Activated naive CD8-positive, alpha-beta T cell treated with anti-CD3 and anti-CD28 coated beads, Interleukin-2, amount 10 ng/mL, durations not matched to agents 7 days and 5 days (primary cell): Measurements from ENCODE around the gene ANAPC7. TPM values are rescaled to one million over a fixed set of nuclear protein-coding genes. Genes with fewer than 3 reads are reported as not detected.
A peak's percentile ranks its signal among the peaks of the same experiment; 100 is the strongest.
"Not testable (repeated sequence)": the region's sequence is repeated elsewhere in the genome, so short reads cannot be mapped to it uniquely, and the experiment has no call there.

Experiments used
- ATAC-seq: fragments of 150-1000 bp; cut with Tn5 transposase; one replicate; pipeline ENCODE4 v1.10.0; 2021; ENCODE audit warnings: low read depth, moderate library complexity
- POLR2A ChIA-PET: fragments of 350-600 bp; sonication (Branson Sonifier 250); formaldehyde crosslinking; loops from one replicate; lab custom pipeline; 2021; ENCODE audit warnings: antibody characterized with exemption; lab: Charles Lee
- DNase-seq: peaks from one replicate; pipeline ENCODE4 v3.0.0; 2021
- H3K27ac Mint-ChIP-seq: one replicate; pipeline ENCODE4 v1.8.0; 2022; ENCODE audit warnings: mild to moderate bottlenecking, mixed read lengths
- H3K27me3 Mint-ChIP-seq: one replicate; pipeline ENCODE4 v1.8.0; 2022; ENCODE audit warnings: mild to moderate bottlenecking, moderate library complexity, mixed read lengths
- H3K36me3 Mint-ChIP-seq: one replicate; pipeline ENCODE4 v1.8.0; 2021; ENCODE audit warnings: mild to moderate bottlenecking, mixed read lengths
- H3K4me1 Mint-ChIP-seq: one replicate; pipeline ENCODE4 v1.8.0; 2021; ENCODE audit warnings: mixed read lengths
- H3K4me3 Mint-ChIP-seq: one replicate; pipeline ENCODE4 v1.8.0; 2022; ENCODE audit warnings: mild to moderate bottlenecking, moderate library complexity, mixed read lengths
- H3K9me3 Mint-ChIP-seq: one replicate; pipeline ENCODE4 v1.8.0; 2021; ENCODE audit warnings: mixed read lengths
- total RNA-seq, 2 experiments: library from RNA; stranded (reverse); gene quantifications; one replicate each; pipeline ENCODE4 v1.2.3, GENCODE V29; 2021

Gene ANAPC7, protein sequence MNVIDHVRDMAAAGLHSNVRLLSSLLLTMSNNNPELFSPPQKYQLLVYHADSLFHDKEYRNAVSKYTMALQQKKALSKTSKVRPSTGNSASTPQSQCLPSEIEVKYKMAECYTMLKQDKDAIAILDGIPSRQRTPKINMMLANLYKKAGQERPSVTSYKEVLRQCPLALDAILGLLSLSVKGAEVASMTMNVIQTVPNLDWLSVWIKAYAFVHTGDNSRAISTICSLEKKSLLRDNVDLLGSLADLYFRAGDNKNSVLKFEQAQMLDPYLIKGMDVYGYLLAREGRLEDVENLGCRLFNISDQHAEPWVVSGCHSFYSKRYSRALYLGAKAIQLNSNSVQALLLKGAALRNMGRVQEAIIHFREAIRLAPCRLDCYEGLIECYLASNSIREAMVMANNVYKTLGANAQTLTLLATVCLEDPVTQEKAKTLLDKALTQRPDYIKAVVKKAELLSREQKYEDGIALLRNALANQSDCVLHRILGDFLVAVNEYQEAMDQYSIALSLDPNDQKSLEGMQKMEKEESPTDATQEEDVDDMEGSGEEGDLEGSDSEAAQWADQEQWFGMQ
- total RNA-seq, result 10 to 100 TPM; 63.0 to 67.1 TPM

DNA sequence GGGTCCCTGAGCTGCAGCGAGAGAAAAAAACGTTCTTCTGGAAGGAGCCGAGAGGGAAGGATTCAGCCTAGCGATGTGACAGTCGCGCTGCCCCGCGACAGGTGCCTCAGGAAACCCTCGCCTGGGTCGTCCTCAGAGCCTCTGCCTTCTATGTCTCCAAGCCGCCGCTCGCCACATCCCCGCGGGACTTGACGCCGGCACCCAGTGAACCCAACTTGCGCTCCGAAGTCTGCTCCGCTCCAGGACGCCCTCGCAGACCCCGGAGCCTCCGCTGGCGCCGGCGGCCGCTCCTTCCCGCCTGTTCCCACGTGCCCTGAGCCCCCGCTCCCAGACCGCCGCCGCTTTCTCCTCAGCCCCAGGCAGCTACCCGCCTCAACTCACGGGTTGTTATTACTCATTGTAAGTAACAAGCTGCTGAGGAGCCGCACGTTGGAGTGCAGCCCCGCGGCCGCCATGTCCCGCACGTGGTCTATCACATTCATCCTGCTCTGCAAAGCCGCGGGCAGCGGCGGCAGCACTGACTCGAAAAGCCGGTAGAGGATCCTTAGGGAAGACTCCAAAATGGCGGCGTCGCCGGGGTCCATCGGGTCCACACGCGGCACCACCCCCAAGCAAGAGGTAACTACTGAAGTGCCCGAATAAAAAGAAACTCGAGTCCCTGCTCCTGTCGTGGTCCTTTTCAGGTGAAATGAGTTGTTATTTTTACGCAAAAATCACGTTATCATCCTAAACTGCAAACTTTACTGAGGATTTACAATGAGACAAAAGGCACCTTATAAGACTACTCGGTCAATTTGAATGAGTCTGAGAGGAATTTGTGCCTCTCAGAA, at the start of gene ANAPC7:
Gene ANAPC7, minus strand, starts transcription at position 563 of the 830 bp plus-strand sequence. Its CDS starts 81 bp downstream, at position 482.
- ATAC-seq (peak; percentile 86), DNase-seq (peak; percentile 87)
- Mint-ChIP-seq H3K27me3 (no peaks in the 10 kb centered on the region), H3K27ac (peak within 1 kb of the TSS; percentile 98), H3K4me3 (peak within 1 kb of the TSS; percentile 97), H3K9me3 (no peaks in the 10 kb centered on the region), H3K36me3 (peaks cover 12% of the 10 kb centered on the region), H3K4me1 (peaks cover 19% of the 10 kb centered on the region)
- POLR2A ChIA-PET, result interaction anchor here (1.4 kb wide), 1 partner anchor 65 kb away, joined by 5 read pairs; the partner anchor contains the start of genes FAM216A and GPN3

DNA sequence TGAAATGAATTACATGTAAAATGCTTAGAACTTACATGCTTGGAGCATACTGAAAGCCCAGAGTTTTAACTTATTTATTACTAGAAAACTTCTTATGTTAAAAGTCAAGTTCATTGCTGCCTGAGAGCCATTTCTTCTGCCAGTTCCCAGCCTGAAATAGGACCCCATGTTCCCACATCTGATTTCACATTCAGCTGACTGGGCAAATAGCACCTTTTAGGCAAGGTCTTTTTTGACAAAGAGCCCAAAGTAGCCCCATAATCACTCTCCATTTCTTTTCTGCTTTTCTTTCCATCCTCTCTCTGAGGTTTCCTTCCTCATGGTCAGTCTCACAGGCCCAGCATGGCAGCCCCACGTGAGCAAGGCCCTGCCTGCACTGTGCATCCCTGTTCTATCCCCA, 47.8 kb upstream of the ANAPC7 start:
- Mint-ChIP-seq H3K4me3 (peak overlapping the region; percentile 100), H3K4me1 (peaks cover 32% of the 10 kb centered on the region), H3K9me3 (no peaks in the 10 kb centered on the region), H3K36me3 (peaks cover 31% of the 10 kb centered on the region), H3K27me3 (no peaks in the 10 kb centered on the region), H3K27ac (peak overlapping the region; percentile 100)
- no peak for ATAC-seq
- DNase-seq, result no peak
- POLR2A ChIA-PET, result interaction anchor here (0.6 to 6.0 kb wide), 9 partner anchors 11 to 162 kb away, joined by 4 to 87 read pairs (median 6); partner anchors contain the start of genes FAM216A, GPN3 and TCTN1

DNA sequence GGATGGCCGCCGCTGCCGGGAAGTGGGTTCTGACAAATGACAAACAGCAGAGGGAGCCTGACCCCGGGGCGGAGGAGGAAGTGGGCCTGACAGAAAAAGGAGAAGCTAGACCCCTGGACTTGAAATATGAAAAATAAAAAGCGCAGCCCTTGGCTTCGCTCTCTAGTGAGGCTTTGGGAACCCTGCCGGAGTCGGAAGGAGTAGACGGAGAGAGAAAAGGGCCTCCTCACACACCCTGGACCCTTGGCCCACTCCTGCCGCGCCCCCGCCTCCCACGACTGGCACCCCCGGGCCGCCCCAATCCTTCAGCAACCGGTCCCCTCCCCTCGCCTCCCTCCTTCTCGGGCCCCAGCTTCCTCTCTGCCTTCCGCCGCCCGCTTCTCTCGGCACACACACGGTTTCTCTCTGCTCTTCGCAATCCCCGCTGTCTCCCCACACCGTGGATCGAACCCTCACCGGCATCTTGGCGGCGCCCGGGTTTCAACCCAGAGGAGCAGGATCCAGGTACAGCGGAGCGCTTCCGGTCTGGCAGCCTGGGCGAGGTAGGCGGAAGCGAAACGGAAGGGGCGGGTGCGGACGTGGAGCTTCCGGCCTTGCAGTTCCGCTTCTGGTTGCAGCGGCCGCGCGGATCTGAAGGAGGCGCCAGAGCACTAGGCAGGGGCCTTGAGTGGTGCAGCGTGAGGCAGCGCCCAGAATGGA, 46.4 kb upstream of the ANAPC7 start, which contains the start of gene ARPC3:
Gene ARPC3, minus strand, starts transcription at position 539 of the 699 bp plus-strand sequence. Its CDS starts 77 bp downstream, at position 462.
- Mint-ChIP-seq H3K4me3 (peak within 1 kb of the TSS; percentile 100), H3K27me3 (no peaks in the 10 kb centered on the region), H3K27ac (peak within 1 kb of the TSS; percentile 100), H3K4me1 (peaks cover 34% of the 10 kb centered on the region), H3K9me3 (no peaks in the 10 kb centered on the region), H3K36me3 (peaks cover 32% of the 10 kb centered on the region)
- peak; percentile 97 for ATAC-seq
- peak; percentile 95 for DNase-seq
- POLR2A ChIA-PET, result interaction anchor here (0.6 to 6.0 kb wide), 31 partner anchors 9 to 451 kb away, joined by 3 to 87 read pairs (median 4); partner anchors contain the start of genes ANKRD13A, ATP2A2, FAM216A and GPN3

DNA sequence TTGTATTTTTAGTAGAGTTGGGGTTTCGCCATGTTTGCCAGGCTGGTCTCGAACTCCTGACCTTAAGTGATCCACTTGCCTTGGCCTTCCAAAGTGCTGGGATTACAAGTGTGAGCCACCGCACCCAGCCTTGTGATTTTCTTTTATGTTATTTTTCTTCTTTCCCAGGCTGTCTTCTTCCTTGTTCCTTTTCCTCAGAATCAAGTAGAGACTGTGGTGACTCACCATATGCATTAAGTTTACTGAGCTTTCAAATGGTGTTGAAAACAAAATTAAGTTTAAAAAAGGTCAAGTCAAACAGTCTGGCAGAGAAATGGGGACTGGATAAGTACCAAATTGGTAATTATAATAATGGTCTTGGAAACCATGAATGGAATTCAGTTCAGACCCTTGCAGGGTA, 40.9 kb upstream of the ANAPC7 start:
- H3K4me1 Mint-ChIP-seq, result peaks cover 23% of the 10 kb centered on the region
- no peaks in the 10 kb centered on the region for H3K27me3 Mint-ChIP-seq
- H3K27ac Mint-ChIP-seq, result no peak overlapping the region
- H3K9me3 Mint-ChIP-seq, result no peaks in the 10 kb centered on the region
- no peak overlapping the region for H3K4me3 Mint-ChIP-seq
- DNase-seq, result no peak
- POLR2A ChIA-PET, result no interaction called here
- ATAC-seq, result no peak
- H3K36me3 Mint-ChIP-seq, result peaks cover 27% of the 10 kb centered on the region

DNA sequence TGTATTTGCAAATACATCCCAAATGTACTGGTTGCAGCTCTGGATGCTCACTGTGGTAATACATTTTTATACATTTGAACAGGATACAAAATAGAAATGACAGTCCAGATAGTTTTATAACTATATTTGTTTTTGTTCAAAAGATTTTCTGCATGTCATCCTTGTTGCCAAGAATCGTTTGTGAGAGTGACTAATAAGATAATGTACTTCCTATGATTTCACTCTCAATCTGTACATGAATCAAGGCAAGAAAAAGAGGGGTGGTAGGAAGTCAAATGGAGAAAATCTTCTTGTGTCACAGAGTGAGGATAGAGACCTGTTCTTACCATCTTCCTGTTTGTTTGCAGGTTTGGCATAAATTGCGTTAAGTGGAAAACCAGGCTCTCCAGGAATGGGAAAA, 32.7 kb upstream of the ANAPC7 start:
- DNase-seq (no peak), ATAC-seq (no peak)
- H3K4me1 Mint-ChIP-seq, result no peaks in the 10 kb centered on the region
- POLR2A ChIA-PET, result no interaction called here
- H3K27me3 Mint-ChIP-seq, result no peaks in the 10 kb centered on the region
- H3K36me3 Mint-ChIP-seq, result peaks cover 25% of the 10 kb centered on the region
- no peak overlapping the region for H3K27ac Mint-ChIP-seq
- H3K4me3 Mint-ChIP-seq, result no peak overlapping the region
- no peaks in the 10 kb centered on the region for H3K9me3 Mint-ChIP-seq

DNA sequence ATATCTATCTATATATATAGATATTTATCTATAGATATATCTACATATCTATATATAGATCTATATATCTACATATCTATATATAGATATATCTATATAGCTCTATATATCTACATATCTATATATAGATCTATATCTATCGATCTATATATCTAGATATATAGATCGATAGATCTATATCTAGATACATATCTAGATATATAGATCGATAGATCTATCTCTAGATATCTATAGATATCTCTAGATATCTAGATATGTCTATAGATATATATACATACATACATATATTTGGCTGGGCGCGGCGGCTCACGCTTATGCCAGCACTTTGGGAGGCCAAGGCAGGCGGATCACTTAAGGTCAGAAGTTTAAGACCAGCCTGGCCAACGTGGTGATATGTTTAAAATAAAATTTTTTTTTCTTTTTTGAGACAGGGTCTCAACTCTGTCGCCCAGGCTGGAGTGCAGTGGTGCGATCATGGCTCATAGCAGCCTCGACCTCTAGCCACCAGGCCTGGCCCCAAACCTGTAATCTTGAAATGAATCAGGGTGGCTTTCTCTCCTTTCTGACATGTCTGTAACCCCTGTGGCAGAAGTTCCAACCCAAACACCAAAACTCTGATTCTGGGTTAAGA, 28.6 kb upstream of the ANAPC7 start:
- Mint-ChIP-seq H3K27ac (no peak overlapping the region), H3K4me3 (no peak overlapping the region), H3K9me3 (no peaks in the 10 kb centered on the region), H3K4me1 (no peaks in the 10 kb centered on the region), H3K36me3 (peaks cover 14% of the 10 kb centered on the region), H3K27me3 (no peaks in the 10 kb centered on the region)
- DNase-seq, result no peak
- POLR2A ChIA-PET, result interaction anchor here (0.5 to 2.0 kb wide), 16 partner anchors 11 to 431 kb away, joined by 3 to 26 read pairs (median 6); partner anchors contain the start of genes ARPC3 and GPN3
- ATAC-seq, result no peak

DNA sequence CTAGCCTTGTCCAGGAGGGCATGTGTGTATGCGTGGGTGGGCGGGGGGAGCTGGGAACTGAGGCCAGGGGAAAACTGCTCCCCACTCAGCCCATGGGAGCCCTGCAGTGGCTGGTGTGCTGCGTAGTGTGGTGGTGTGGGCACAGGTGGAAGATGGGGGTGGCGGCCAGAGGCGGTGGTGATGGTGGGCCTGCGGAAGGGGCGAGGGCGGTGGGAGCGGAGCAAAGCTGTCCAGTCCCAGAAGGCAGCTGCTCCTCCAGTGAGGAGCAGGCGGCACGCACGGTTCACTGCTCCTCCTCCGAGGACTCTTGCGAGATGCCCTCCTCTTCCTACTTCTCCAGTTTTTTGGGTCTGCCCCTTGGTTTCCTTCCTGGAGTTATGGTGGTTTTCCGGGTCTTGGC, 26.2 kb upstream of the ANAPC7 start:
- H3K4me1 Mint-ChIP-seq, H3K27ac Mint-ChIP-seq, POLR2A ChIA-PET, ATAC-seq, H3K4me3 Mint-ChIP-seq, H3K9me3 Mint-ChIP-seq, DNase-seq, H3K36me3 Mint-ChIP-seq, H3K27me3 Mint-ChIP-seq: not testable (repeated sequence)

DNA sequence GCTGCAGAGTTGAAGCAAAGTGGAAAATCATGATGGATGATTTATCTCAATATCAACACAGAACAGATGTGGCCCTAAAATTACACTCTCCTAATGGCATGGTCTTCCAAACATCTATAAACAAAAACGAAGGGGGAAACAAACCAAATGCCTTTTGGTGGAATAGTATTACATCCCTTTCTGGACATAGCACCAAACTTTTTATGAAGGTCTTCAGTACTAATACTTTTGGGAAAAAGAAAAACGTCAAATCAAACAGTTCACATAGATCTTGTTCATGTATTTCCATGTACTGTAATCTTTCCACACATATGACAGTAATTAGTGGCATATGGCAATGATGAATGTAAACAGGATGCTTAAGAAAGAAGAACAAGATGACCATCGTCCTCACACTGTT, 22.9 kb upstream of the ANAPC7 start:
- Mint-ChIP-seq H3K4me1 (no peaks in the 10 kb centered on the region), H3K27ac (no peak overlapping the region), H3K9me3 (no peaks in the 10 kb centered on the region), H3K4me3 (no peak overlapping the region), H3K27me3 (peaks cover 12% of the 10 kb centered on the region), H3K36me3 (no peaks in the 10 kb centered on the region)
- ATAC-seq (no peak), DNase-seq (no peak)
- POLR2A ChIA-PET, result no interaction called here

DNA sequence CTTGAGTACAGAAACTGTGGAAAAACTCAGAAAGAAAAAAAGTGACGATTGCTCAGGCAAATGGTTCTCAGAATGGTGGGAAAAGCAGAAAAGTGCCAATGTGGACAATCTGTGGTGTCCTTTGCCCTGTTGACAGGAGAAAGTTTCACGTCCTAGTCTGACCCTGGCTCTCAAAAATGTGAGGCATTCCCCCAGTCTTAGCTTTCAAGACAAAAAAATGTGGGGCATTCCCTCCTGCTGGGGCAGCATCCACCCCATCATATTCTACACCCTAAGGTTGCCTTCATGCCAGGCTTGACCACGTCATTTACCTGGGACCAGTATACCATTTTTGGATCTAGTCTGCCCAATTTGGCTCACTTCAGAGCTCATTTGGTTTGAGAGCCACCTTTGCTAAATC, 20.7 kb upstream of the ANAPC7 start:
- H3K4me1 Mint-ChIP-seq, result no peaks in the 10 kb centered on the region
- no peaks in the 10 kb centered on the region for H3K36me3 Mint-ChIP-seq
- no peak overlapping the region for H3K27ac Mint-ChIP-seq
- DNase-seq, result no peak
- no peak overlapping the region for H3K4me3 Mint-ChIP-seq
- H3K9me3 Mint-ChIP-seq, result no peaks in the 10 kb centered on the region
- no peak for ATAC-seq
- POLR2A ChIA-PET, result interaction anchor here (0.6 kb wide), 1 partner anchor 45 kb away, joined by 6 read pairs; no protein-coding TSS in a partner anchor
- peaks cover 20% of the 10 kb centered on the region for H3K27me3 Mint-ChIP-seq

DNA sequence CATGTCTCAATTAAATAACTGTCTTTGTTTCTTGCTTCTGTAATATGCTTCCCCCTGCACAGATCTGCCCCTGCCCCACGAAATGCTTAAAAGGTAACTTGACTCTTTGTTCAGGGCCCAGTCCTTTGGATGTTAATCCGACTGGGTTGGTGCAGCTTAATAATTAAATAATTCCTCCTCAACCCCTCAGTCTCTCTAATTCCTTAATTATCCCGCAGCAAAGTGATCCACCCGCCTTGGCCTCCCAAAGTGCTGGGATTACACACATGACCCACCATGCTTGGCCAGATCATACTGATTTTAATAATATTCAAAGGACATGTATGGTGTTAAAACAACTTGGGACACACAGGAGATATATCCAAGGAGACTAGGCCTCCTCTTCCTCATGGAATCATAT, 18.2 kb upstream of the ANAPC7 start:
- Mint-ChIP-seq H3K27ac (no peak overlapping the region), H3K4me3 (no peak overlapping the region), H3K4me1 (no peaks in the 10 kb centered on the region), H3K36me3 (no peaks in the 10 kb centered on the region), H3K9me3 (no peaks in the 10 kb centered on the region), H3K27me3 (peaks cover 28% of the 10 kb centered on the region)
- ATAC-seq (no peak), DNase-seq (no peak)
- POLR2A ChIA-PET, result no interaction called here

DNA sequence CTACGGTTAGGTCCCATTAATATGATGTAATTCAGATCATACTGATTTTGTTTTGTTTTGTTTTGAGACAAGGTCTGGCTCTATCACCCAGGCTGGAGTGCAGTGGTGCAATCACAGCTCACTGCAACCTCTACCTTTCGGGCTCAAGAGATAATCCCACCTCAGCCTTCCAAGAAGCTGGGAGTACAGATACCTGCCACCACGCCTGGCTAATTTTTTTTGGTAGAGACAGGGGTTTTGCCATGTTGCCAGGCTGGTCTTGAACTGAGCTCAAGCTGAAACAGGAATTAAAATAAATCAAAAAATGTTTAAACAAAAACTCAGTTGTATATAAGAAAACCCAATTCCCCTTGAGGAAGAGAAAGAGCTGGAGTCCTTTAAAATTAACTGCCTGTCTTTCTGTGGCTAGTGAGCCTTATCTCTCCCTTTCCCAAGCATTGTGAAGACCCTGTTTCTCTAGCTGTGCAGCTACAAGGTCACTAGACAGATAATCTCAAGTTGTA, 17.7 kb upstream of the ANAPC7 start:
- DNase-seq (no peak), ATAC-seq (no peak)
- Mint-ChIP-seq H3K36me3 (no peaks in the 10 kb centered on the region), H3K27ac (no peak overlapping the region), H3K9me3 (no peaks in the 10 kb centered on the region), H3K4me1 (no peaks in the 10 kb centered on the region), H3K4me3 (no peak overlapping the region), H3K27me3 (peaks cover 28% of the 10 kb centered on the region)
- POLR2A ChIA-PET, result interaction anchor here (1.0 kb wide), 1 partner anchor 10 kb away, joined by 3 read pairs; no protein-coding TSS in a partner anchor

DNA sequence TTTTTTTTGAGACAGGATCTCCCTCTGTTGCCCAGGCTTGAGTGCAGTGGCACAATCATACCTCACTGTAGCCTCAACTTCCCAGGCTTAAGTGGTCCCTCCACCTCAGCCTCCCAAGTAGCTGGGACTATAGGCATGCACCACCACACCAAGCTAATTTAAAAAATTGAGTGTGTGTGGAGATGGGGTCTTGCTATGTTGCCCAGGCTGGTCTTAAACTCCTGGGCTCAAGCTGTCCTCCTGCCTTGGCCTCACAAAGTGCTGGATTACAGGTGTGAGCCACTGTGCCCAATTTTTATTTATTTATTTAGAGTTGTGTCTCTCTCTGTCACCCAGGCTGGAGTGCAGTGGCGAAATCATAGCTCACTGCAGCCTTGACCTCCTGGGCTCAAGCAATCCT, 17.1 kb upstream of the ANAPC7 start:
- DNase-seq, H3K36me3 Mint-ChIP-seq, H3K9me3 Mint-ChIP-seq, H3K4me3 Mint-ChIP-seq, H3K4me1 Mint-ChIP-seq, H3K27ac Mint-ChIP-seq, ATAC-seq: not testable (repeated sequence)
- POLR2A ChIA-PET, result interaction anchor here (1.0 kb wide), 1 partner anchor 11 kb away, joined by 3 read pairs; no protein-coding TSS in a partner anchor
- peaks cover 28% of the 10 kb centered on the region for H3K27me3 Mint-ChIP-seq
